Liver (tissue), 9 donors: Measurements from ENCODE around the gene PPFIA1. TPM values are rescaled to one million over a fixed set of nuclear protein-coding genes. Genes with fewer than 3 reads are reported as not detected.

ENCODE experiments used
- DNase-seq: peaks from one replicate; pipeline ENCODE4 v3.0.0-alpha.2; 2017; ENCODE audit warnings: low spot score
- H3K27ac ChIP-seq, 2 donors: one replicate each; pipeline ENCODE4 v1.7.0; 2013; ENCODE audit warnings: inconsistent platforms in 2 of 2, low read length in 2 of 2, control low read depth in 1 of 2, low read depth in 1 of 2, mild to moderate bottlenecking in 1 of 2
- H3K27me3 ChIP-seq, 4 donors: one replicate each; pipeline versions ENCODE4 v1.6.1 to v1.7.0; 2013; ENCODE audit warnings: low read length in 3 of 4, inconsistent platforms in 1 of 4, mild to moderate bottlenecking in 1 of 4, moderate library complexity in 1 of 4; ENCODE audit not compliant: control insufficient read depth in 4 of 4, insufficient read depth in 4 of 4
- H3K36me3 ChIP-seq, 4 donors: one replicate each; pipeline versions ENCODE4 v1.6.1 to v1.7.0; 2013; ENCODE audit warnings: low read length in 3 of 4, mild to moderate bottlenecking in 3 of 4, low read depth in 1 of 4, moderate library complexity in 1 of 4; ENCODE audit not compliant: control insufficient read depth in 4 of 4, insufficient read depth in 3 of 4
- H3K4me1 ChIP-seq, 4 donors: one replicate each; pipeline versions ENCODE4 v1.6.1 to v1.7.0; 2013; ENCODE audit warnings: low read length in 3 of 4, mild to moderate bottlenecking in 3 of 4, moderate library complexity in 1 of 4; ENCODE audit not compliant: control insufficient read depth in 4 of 4, insufficient read depth in 4 of 4
- H3K4me3 ChIP-seq, 3 donors: one replicate each; pipeline versions ENCODE4 v1.6.1 to v1.7.0; 2013; ENCODE audit warnings: low read length in 3 of 3, control low read depth in 1 of 3, low read depth in 1 of 3, mild to moderate bottlenecking in 1 of 3
- H3K9ac ChIP-seq, 2 donors: one replicate each; pipeline ENCODE4 v1.7.0; 2013; ENCODE audit warnings: low read length in 2 of 2, mild to moderate bottlenecking in 2 of 2, moderate library complexity in 2 of 2, control low read depth in 1 of 2, low read depth in 1 of 2
- H3K9me3 ChIP-seq, 4 donors: one replicate each; pipeline versions ENCODE4 v1.6.1 to v1.7.0; 2013; ENCODE audit warnings: low read length in 3 of 4; ENCODE audit not compliant: control insufficient read depth in 4 of 4
- ATF3 ChIP-seq: IDR thresholded peaks from 2 replicates; pipeline ENCODE4 v1.6.1; 2016; ENCODE audit warnings: antibody characterized with exemption
- CTCF ChIP-seq: fragments of 150-350 bp; IDR thresholded peaks from 2 replicates; pipeline ENCODE4 v1.5.1; 2017; ENCODE audit warnings: improper control_type of control experiment, low read depth, low read length; ENCODE audit not compliant: missing input control
- EGR1 ChIP-seq, 2 donors: IDR thresholded peaks; 2 replicates each; pipeline ENCODE4 v1.6.1; 2016 to 2018; ENCODE audit warnings: antibody characterized with exemption in 2 of 2, low read depth in 2 of 2
- FOXA1 ChIP-seq: IDR thresholded peaks from 2 replicates; pipeline ENCODE4 v1.6.1; 2016; ENCODE audit warnings: antibody characterized with exemption
- GABPA ChIP-seq, 2 donors: IDR thresholded peaks in 1 of 2; conservative IDR thresholded peaks in 1 of 2; 2 replicates each; pipeline ENCODE4 v1.6.1; 2016; ENCODE audit warnings: antibody characterized with exemption in 2 of 2, mild to moderate bottlenecking in 1 of 2, moderate library complexity in 1 of 2
- HNF4A ChIP-seq, 2 donors: conservative IDR thresholded peaks; 2 replicates each; pipeline ENCODE4 v1.6.1; 2016; ENCODE audit warnings: antibody characterized with exemption in 2 of 2, mild to moderate bottlenecking in 2 of 2
- HNF4G ChIP-seq: IDR thresholded peaks from 2 replicates; pipeline ENCODE4 v1.6.1; 2016; ENCODE audit warnings: antibody characterized with exemption
- JUND ChIP-seq, 2 donors: IDR thresholded peaks; 2 replicates each; pipeline ENCODE4 v1.6.1; 2016; ENCODE audit warnings: antibody characterized with exemption in 2 of 2
- MAX ChIP-seq: IDR thresholded peaks from 2 replicates; pipeline ENCODE4 v1.6.1; 2016; ENCODE audit warnings: antibody characterized with exemption
- RAD21 ChIP-seq, 2 donors: IDR thresholded peaks; 2 replicates each; pipeline ENCODE4 v1.6.1; 2016; ENCODE audit warnings: antibody characterized with exemption in 2 of 2, mild to moderate bottlenecking in 2 of 2
- REST ChIP-seq: IDR thresholded peaks from 2 replicates; pipeline ENCODE4 v1.6.1; 2016; ENCODE audit warnings: antibody characterized with exemption, mild to moderate bottlenecking
- RXRA ChIP-seq, 2 donors: IDR thresholded peaks; 2 replicates each; pipeline ENCODE4 v1.6.1; 2017 to 2018; ENCODE audit warnings: antibody characterized with exemption in 2 of 2, mild to moderate bottlenecking in 1 of 2
- SP1 ChIP-seq: IDR thresholded peaks from 2 replicates; pipeline ENCODE4 v1.6.1; 2018; ENCODE audit warnings: antibody characterized with exemption, mild to moderate bottlenecking
- TAF1 ChIP-seq: conservative IDR thresholded peaks from 2 replicates; pipeline ENCODE4 v1.6.1; 2016; ENCODE audit warnings: antibody characterized with exemption, mild to moderate bottlenecking
- YY1 ChIP-seq: IDR thresholded peaks from 2 replicates; pipeline ENCODE4 v1.6.1; 2016; ENCODE audit warnings: antibody characterized with exemption, mild to moderate bottlenecking
- ZBTB33 ChIP-seq: IDR thresholded peaks from 2 replicates; pipeline ENCODE4 v1.6.1; 2016; ENCODE audit warnings: antibody characterized with exemption
- WGBS: extraction: QIAGEN DNeasy Blood & Tissue Kit; methylation state at CpG from one replicate; pipeline ENCODE4 v1.1.7; 2013; 5-methylcytosine and 5-hydroxymethylcytosine counted together
- polyA plus RNA-seq, 2 donors: library from polyadenylated mRNA; stranded (reverse) in 1 of 2; unstranded in 1 of 2; fragments of 200-250 nt in 1 of 2; fragments of >200 nt in 1 of 2; fragmentation: Nextera tagmentation in 1 of 2; extraction: Ambion mirVana in 1 of 2; gene quantifications; one replicate each; pipeline versions ENCODE4 v1.2.1 to v1.2.3, GENCODE V29; 2013 to 2015
- total RNA-seq, 2 donors: library from RNA; depleted of rRNA; stranded (reverse); fragments of >200 nt; gene quantifications; one replicate each; pipeline ENCODE4 v1.2.3, GENCODE V29; 2014
- donor health status: healthy.
- donor health status: healthy.
- donor health status: healthy.
- donor health status: healthy.
- donor health status: healthy.

The PPFIA1 gene
- total and polyA plus RNA-seq, 4 donors, result 9.9 to 39.6 (median 14.5) TPM

GRCh38 chr11:70331901-70332300, 61.4 kb downstream of the PPFIA1 start:
- Histone ChIP-seq H3K36me3 (peaks cover 9 to 64% (median 47%) of the 10 kb centered on the region in 4 donors), H3K4me1 (peaks cover 0 to 3% (median under 1%) of the 10 kb centered on the region in 4 donors), H3K27me3 (no peaks in the 10 kb centered on the region), H3K27ac (no peak overlapping the region), H3K4me3 (no peak overlapping the region), H3K9ac (no peak overlapping the region), H3K9me3 (no peaks in the 10 kb centered on the region)
- no peak for DNase-seq
- WGBS, result 97% methylated on average over 10 of the region's 10 CpGs
- TF ChIP-seq FOXA1 (no peak), SP1 (no peak), ATF3 (no peak), TAF1 (no peak), EGR1 (IDR thresholded peaks at IDR 0.05; ENCODE audit: low read depth in 2 of 2) (no peak), REST (no peak), YY1 (no peak), CTCF (no peak), ZBTB33 (no peak), RXRA (IDR thresholded peaks at IDR 0.05) (no peak), MAX (no peak), HNF4A (conservative IDR thresholded peaks at IDR 0.05) (no peak), GABPA (IDR thresholded peaks at IDR 0.05 in 1 of 2, conservative IDR thresholded peaks at IDR 0.05 in 1 of 2) (no peak), JUND (IDR thresholded peaks at IDR 0.05) (no peak), RAD21 (IDR thresholded peaks at IDR 0.05) (no peak)

- WGBS, result 97% methylated on average over 7 of the region's 7 CpGs
- TF ChIP-seq MAX, result no peak
- TF ChIP-seq CTCF, result no peak
- TF ChIP-seq FOXA1, result no peak
- no peak for TF ChIP-seq HNF4A (conservative IDR thresholded peaks at IDR 0.05)
- no peak for TF ChIP-seq RAD21 (IDR thresholded peaks at IDR 0.05)
- no peak for TF ChIP-seq ATF3
- no peak for TF ChIP-seq HNF4G
- TF ChIP-seq TAF1, result no peak
- TF ChIP-seq YY1, result no peak
- no peak for TF ChIP-seq REST
- TF ChIP-seq SP1, result no peak
Observed at GRCh38 chr11:70332567-70332966, 62.1 kb downstream of the PPFIA1 start.

More at GRCh38 chr11:70332567-70332966, 62.1 kb downstream of the PPFIA1 start:
- Histone ChIP-seq H3K4me3 (no peak overlapping the region), H3K36me3 (peaks cover 11 to 70% (median 53%) of the 10 kb centered on the region in 4 donors), H3K9me3 (no peaks in the 10 kb centered on the region), H3K4me1 (no peaks in the 10 kb centered on the region), H3K27ac (no peak overlapping the region), H3K9ac (no peak overlapping the region), H3K27me3 (no peaks in the 10 kb centered on the region)
- no peak for DNase-seq
